Fibroblast of upper back skin (primary cell): Measurements from ENCODE around the gene GUCA2A.

Experiments used
- DNase-seq: peaks from one replicate; pipeline ENCODE4 v3.0.0-alpha.2; 2013

The GUCA2A gene

DNA sequence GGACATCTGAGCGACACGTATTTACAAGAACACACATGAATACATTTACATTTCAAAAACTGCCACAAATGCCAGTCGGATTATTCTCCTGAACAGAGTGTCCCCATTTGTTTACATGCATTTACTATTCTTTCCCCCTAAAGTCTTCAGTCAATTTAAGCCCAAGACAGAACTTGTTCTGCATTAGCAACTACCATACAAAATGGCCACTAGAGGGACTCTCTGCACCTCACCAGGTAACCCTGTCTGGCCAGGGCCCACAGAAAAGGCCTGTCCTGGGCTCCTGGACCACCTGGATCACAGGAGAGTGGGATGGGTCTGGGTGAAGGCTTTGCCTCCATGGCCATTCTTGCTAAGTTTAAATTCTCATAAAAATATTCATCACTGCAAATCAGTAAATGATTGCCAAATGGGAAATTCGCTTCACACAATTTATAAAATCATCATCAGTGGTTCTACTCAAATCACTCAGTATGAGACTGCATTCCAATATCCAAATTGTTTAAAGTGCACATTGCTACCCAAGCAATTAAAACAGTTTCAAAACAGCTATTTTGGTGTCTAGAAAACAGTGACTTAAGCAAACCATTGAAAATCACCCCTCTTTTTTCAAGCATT is 12.5 kb upstream of the GUCA2A start:
- peak; percentile 16 for DNase-seq

DNA sequence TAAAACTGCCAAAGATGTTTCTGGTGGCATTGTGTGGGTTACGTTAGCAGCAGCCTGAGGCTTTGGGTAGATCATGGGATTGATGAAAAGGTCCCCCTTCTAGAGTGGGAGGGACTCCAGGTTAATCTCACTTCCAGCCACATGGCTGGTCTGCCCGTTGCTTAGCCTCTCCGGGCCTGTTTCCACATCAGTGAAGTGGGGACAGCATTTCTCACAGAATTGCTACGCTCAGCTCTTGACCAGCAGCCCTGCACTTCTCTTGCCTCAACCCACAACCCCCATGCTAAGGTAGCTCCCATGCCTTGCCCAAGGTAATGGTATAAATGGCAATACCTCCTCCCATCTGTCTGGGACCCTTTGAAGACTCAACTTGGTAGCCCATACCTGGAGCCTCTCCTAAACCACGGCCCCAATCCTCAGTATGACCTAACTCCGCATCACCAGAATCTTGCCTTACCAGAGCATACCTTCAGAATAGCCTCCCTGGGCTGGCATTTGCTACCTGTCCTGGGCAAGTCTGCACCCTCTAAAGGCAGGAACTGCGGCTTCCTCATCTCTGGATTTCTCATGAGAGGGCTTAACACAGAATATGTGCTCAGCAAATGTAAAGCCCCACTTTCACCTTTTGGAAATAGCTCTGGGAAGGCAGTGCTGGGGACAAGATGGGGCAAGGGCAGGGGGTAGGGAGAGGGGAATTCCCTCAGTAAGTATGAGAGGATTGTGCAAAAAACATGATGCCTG is 10.9 kb upstream of the GUCA2A start:
- DNase-seq: no peak

DNA sequence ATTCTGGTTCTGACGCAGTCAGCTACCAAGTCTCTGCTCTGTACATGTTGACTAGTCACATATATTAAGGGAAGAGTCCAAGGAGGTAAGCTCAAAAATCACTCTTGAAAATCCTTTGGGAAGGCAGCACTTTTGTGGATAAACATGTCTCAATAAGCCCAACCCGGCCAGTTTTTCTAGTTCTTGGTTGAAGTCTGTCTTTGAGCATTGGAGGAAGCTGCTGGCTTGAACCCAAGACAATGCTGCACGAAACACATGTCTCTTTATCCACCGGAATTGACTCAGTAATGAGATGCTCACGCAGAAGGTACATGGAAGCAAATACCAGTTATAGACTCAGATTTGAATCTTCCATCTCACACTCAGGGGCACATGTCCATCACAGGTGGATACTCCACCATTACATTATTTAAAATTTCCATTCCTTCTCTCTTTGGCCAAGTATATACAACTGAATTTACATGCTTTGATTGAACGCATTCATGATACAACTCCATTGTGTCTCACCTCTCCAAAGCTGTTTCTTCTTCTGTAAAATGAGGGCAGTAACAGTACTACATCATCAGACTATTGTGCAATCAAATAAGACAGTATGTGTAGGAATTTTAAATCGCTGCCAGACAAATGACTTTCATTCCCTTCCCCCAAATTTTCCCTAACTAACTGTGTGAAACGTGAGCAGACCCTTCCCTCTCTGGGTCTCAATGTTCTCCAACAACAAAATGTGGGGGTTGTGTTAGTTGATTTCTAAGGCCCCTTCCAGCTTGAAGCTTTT is 9.6 kb upstream of the GUCA2A start:
- DNase-seq: peak; percentile 67

GRCh38 chr1:42173155-42173933 is 8.8 kb upstream of the GUCA2A start:
- DNase-seq: peak; percentile 44

- no peak for DNase-seq
These were observed 8.0 kb upstream of the GUCA2A start for GRCh38 chr1:42172381-42173133.

DNA sequence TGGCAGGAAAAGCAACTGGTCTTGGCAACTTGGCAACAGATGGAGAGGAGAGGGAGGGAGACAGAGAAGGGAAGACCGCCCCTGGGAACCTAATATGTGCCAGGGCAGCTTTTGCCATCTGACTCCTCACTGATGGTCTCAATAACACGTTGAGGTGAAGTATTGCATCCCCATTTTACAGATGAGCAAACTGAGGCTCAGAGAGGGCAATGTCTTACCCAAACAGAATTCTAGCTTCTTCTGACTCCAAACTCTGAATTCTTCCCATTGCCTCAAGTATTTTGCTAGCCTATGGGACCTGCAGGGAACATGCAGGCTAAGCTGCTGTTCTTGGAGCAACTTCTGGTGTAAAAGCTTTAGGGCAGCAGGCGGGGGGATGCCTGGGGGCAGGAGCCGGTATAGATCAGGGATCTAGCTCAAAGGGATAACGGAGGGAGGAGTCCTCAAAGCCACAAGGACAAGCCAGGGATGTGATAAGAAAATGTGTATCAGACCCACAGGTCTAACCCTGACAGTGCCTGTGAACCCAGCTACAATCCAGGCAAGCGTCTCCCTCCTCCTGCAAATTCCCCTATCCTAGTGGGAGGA is 7.2 kb upstream of the GUCA2A start:
- DNase-seq: no peak

- no peak for DNase-seq
These were observed 6.5 kb upstream of the GUCA2A start for GRCh38 chr1:42170779-42171621.

DNA sequence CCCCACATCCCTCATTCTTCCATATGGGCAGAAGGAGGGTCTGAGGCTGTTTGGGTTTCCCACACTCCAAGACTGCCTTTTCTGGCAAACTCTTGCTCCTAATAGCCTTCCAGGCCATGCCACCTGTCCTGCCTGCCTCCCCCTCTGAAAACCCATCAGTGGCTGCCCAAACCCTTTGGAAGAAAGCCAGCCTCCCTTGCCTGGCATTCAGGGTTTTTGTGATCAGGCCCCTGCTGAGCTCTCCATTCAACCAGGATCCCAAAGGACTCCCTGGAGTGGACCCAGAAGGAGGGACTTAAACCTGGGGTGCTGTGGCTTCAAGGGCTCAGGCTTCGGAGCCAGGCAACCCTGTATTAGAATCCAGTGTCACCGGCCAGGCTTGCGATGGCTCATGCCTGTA is 4.2 kb upstream of the GUCA2A start:
- DNase-seq: no peak

- DNase-seq: no peak
These were observed 3.8 kb upstream of the GUCA2A start for GRCh38 chr1:42168391-42168670.

GRCh38 chr1:42167611-42168390 is 3.3 kb upstream of the GUCA2A start:
- no peak for DNase-seq

DNA sequence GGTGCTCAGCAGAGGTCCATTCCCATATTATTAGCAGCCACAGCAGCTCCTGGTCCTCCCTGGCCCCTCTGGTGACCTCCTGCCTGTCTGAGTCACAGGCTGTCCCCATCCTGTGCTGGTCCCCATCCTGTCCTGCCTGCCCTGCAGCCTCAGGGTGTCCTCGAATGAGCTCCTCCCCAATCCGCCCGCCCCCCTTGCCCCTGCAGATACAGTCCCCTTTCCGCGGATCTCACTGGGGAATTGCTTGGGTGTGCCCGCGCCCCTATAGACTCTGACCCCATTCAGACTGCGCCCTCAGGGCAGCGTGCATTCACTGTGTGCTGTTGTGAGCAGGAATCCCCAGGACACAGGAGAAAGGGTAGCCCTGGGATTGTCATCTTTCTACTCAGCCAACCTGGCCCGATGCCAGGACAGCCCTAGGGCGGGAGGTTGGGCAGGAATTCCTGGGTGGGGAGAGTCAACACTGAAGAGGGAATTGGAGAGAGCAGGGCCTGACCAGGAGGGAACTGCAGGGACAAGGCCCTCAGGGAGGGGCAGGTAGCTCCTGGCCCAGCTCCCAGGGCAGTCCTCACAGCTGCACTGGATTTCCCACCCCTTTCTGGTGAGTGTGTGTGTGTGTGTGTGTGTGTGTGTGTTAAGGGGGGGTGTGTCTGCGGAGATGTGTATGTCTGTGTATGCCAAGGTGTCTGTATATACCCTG is 1.1 kb upstream of the GUCA2A start:
- peak; percentile 53 for DNase-seq

DNA sequence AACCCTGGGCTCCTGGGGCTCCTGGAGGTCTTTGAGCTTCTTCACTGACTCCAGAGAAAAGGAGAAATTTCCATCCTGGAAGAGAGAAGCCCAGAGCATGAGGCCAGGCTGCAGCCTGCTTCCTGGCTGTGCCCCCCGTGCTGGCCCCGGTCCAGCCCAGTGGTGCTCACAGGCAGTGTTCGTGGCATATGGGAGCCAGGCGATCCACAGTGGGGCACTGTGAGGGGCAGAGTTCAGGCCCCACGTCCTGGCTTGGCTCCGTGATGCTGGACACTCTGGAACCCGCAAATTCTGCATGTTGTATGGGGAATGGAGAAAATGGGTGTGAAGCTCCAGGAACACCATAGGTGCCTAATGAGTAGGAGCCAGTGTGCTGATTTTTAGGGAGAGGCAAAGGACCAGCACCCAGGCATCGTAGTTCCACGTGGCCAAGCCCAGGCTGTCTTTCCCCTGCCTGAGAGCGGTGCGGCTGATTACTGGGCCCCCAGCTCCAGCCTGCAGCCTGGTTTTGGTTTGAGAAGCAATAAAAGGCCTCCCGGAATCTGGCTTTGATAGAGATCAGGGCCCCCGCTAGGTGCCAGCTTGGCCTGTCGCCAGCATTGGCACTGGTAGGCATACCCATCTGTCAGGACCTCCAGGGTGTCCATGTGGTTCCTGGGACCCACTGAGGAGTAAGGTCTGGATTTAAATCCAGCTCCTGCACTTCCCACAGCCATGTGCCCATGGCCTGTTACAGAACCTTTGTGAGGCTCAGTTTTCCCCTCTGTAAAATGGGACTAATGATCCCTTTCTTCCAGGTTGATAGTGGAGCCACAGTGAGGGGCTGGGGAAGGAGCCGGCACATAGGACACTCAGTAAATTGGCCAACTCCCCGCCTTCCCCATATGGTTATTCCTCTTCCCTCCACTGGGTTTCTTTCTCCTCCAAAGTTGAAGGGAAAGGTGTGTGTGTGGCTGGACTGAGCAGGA is 725 bp downstream of the GUCA2A start:
- DNase-seq: no peak

DNA sequence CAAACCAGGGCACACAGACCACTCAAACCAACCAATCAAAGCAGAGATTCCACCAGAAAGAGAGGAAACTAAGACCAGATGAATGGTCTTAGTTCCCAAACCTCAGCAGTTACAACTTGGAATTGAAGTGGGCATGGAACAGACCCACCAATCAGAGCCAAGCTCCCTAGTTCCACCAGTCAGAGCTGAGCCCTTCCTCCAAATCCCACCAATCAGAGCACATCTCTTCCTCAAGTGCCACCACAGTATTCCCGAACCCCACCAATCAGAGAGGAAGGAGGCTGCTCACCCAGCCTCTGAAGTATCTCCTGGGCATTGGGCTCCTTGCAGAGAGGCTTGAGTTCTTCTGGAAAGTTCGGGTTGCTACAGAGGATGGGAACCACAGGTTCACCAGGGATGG is 1.4 kb downstream of the GUCA2A start:
- no peak for DNase-seq

- no peak for DNase-seq
These were observed 2.4 kb downstream of the GUCA2A start for GRCh38 chr1:42162181-42162580.

GRCh38 chr1:42158189-42158588 is 6.4 kb downstream of the GUCA2A start:
- DNase-seq: peak; percentile 24

GRCh38 chr1:42157667-42158066 is 6.9 kb downstream of the GUCA2A start:
- no peak for DNase-seq

- no peak for DNase-seq
These were observed 9.2 kb downstream of the GUCA2A start for GRCh38 chr1:42155362-42155761.

DNA sequence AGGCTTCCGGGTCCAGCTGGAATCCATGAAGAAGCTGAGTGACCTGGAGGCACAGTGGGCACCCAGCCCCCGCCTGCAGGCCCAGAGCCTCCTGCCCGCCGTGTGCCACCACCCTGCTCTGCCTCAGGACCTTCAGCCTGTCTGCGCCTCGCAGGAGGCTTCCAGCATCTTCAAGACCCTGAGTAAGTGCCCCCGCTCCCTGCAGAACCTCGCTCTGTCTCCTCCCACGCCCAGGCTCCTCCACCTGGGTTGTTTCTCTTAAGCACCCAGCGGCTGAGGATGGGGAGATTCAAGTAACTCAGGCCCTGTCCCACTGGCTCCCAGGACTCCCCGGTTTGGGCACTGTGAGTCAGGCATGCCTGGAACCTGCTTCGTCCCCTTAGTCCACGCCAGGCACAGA is 9.9 kb downstream of the GUCA2A start:
- DNase-seq: no peak

- no peak for DNase-seq
These were observed 10.9 kb downstream of the GUCA2A start for GRCh38 chr1:42153624-42154023.
